Measurements from ENCODE around the gene C1QTNF6.

C1QTNF6 gene

GRCh38 chr22:37222440-37222971 is 34.5 kb upstream of the C1QTNF6 start:
- DNase-seq: no peak

DNA sequence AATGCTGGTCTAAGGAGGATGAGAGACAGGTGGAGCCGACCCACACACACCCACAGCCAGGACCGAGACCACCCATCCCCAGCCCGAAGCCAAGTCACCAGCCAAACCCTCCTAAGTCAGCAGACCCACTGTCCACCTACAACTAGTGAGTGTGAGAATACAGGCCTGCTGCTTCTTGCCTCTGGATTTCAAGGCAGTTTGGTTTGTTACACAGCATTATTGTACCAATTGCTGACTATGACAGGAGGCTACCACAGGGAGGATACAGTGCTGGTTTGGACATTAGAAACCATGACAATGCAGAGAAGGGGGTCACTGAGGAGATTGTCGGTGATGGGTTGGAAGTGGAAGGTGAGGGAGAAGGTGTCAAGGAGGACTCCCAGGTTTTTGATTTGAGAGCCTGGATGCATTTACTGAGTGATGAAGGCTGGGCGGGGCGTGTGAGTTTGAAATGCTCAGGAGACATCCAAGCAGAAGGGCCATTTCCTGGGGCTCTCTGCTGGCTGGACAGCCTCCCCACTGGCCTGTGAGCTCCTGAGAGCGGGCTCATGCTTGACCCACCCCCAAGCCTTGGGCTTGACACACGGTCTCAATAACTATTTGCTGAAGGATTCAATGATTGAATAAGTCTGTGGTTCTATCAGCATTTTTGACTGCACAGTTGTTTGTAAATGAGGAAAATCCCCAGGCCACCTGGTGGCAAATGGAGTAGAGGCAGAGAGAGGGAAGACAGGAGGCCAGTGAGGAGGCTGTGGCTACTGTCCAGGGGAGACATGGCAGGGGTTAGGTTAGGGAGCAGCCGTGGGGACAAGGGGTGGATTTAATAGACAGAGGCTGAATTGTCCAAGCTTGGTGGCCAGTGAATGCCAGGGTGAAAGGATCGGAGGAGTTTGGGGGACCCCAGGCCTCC is 33.6 kb upstream of the C1QTNF6 start:
- no peak for DNase-seq

DNA sequence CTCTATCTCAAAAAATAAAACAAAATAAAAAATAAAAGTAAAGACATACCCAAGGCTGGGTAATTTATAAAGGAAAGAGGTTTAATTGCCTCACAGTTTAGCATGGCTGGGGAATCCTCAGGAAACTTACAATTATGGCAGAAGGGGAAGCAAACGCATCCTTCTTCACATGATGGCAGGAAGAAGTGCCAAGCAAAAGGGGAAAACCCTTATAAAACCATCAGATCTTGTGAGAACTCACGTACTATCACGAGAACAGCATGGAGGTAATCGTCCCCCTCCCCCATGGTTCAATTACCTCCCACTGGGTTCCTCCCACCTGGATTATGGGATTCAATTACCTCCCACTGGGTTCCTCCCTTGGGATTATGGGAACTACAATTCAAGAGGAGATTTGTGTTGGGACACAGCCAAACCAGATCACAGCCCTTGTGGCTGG is 32.5 kb upstream of the C1QTNF6 start:
- DNase-seq: no peak

DNA sequence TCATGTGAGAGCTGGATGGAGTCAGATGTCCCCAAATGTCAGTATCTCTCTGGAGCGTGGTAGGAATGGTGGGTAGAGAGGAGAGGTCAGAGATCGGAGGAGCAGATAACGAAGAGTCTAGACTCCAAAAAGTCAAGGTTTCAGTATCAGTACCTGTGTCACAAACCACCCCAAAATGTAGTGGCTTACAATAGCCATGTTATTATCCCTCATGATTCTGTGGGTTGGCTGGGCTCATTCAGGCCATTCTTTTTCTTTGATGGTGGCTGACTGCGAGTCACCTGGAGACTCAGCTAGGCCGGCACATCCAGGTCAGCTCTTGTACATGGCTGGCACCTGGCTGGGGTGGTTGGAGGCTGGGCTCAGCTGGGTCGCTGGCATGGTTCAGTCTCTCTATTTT is 31.5 kb upstream of the C1QTNF6 start:
- DNase-seq: no peak

- no peak for DNase-seq
Measured at GRCh38 chr22:37218771-37219411, 30.8 kb upstream of the C1QTNF6 start.

DNA sequence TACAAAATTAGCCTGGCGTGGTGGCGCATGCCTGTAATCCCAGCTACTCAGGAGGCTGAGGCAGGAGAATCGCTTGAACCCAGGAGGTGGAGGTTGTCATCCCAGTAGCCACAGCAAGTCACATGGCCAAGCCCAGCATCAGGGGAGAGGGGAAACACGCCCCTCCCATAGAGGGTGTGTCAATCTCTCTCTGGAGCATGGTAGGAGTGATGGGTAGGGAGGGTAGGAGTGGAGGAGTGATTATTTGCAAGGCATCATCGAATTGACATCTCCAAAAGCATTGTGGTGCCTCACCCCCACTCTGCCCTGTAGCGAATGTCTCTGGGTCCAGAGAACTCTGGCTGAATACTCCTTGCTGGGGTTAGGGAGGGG is 30.3 kb upstream of the C1QTNF6 start:
- no peak for DNase-seq

GRCh38 chr22:37215890-37216289 is 27.8 kb upstream of the C1QTNF6 start:
- DNase-seq: no peak

DNA sequence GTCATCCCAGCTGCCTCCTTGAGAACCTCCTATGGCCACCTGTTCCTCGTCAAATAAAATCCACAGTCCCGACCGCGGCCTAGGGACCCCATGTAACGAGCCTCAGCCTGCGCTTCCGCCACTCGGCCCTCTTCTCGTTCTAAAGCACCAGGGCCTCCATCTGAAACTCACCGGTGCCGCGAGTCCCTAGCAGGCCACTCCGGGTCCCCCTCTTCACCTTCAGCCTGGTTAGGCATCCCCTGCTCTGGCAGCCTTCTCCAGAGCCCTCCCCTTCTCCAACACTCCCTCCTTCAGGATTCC is 26.6 kb upstream of the C1QTNF6 start:
- DNase-seq: no peak

DNA sequence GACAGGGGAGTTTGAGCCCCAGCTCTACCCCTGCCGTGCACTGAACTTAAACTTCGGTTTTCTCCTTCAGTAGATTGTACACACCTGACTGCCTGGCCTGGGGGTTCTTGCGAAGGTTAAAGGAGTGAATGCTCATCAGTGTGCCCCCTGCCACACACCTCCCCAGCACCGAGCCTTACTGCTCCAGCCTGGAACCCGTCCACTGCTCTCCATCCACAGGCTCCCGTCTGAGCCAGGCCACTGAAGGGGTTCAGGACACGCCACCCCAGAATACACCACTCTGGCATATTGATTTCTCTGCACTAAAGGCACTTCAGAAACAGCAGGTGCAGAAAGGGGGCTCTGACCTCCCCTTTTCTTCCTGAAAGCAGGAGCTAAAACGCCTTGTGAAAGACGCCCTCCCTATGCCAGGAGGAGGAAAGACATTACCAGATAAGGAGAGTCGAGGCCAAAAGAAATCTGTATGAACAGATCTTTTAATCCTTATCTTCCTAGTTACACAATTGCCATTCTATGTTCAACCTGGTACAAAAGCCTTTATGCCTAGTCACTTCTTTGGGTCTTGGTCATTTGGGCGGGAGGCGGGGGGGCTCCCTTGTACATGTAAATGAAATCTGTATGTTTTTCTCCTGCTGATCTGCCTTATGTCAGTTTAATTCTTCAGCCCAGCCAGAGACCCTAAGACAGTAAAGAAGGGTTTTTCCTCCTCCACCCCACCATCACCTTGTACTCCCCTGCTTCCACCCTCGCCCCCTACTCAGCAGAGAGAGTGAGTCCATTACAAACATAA is 26.1 kb upstream of the C1QTNF6 start:
- no peak for DNase-seq

GRCh38 chr22:37213218-37213855 is 25.3 kb upstream of the C1QTNF6 start:
- DNase-seq: no peak

DNA sequence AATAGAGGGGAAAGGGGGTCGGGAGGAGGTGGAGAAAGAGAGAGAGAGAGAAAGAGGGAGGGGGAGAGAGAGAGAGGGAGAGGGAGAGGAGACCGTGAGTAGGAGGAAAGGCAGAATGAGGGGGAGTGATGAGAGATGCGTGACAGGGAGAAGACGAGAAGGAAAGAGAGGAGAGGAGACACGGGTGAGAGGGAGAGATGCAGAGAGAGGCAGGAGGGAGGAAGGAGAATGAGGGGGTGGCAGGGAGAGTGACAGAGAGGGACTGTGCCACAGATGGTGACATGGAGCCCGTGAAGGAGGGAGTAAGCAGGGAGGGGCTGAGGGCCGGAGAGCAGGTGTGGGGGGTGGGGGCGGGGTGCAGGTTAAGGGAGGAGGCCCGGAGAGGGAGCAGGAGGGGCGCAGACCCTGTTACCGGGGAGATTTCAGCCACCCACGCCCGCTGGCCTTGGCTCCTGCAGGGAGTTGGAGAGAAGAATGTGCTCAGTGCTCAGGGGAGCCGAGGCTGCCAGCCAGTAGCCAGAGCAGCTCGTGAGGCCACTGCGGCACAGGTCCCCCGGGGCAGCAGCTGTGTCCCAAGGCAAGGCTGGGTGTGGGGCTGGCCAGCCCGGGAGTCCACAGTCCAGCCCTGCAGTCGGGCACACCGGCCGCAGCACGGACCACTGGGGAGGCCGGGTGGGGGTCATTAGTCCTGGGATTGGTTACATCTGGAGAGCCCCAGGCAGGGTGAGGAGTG is 24.3 kb upstream of the C1QTNF6 start, which contains the start of gene SSTR3:
SSTR3 (minus strand) TSS at position 304 of the 733 bp plus-strand sequence. CDS start 4,674 bp downstream, outside the sequence.
- no peak for DNase-seq

DNA sequence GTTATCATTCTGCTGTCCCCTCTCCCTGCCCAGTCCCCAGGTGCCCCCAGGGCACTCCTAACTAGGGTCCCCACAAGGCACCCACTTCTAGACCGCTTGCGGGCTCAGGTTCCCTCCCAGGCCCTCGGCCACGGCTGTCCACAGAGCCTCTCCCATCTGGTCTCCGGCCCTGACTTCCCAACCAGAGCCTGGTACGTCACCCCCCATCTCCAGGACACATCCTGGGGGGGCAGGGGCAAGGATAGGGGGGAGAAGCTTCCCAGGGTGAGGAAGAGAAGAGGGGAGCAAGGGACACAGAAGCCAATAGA is 23.8 kb upstream of the C1QTNF6 start:
- no peak for DNase-seq

GRCh38 chr22:37211075-37211865 is 23.2 kb upstream of the C1QTNF6 start:
- no peak for DNase-seq

DNA sequence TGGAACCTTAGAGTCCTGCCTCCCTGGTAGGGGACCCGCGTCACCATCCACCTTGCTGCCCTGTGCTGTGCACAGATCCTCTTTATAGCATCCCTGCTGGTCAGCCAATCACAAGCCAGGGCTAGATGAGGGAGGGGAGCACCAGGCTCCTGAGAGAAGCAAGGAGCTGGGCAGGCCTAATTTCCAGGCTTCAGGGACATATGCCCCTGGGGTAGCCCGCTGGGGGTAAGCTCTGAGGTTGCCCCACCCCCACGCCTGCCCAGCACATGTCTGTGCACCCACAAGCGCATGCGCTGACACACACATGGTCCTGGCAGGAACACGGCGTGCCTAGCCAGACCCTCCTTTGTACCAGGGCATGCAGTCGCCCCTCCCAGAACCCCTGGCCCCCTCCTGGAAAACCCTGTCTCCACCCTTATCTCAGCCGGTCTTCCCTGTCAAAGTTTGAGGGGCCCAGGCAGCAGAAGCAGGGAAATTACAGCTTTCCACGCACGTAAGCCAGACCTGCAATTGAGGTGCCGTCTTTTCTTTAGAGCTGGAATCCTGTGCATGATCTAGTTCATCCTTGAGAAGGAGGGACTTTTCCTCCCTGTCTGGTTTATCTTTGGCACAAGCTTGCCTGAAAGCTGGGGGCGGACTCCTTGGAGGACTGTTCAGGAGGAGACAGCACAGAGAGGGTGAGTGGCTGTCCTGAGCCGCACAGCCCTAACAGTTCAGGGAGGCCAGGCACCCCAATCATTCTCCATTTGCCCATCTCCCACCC is 22.2 kb upstream of the C1QTNF6 start:
- peak; percentile 26 for DNase-seq

DNA sequence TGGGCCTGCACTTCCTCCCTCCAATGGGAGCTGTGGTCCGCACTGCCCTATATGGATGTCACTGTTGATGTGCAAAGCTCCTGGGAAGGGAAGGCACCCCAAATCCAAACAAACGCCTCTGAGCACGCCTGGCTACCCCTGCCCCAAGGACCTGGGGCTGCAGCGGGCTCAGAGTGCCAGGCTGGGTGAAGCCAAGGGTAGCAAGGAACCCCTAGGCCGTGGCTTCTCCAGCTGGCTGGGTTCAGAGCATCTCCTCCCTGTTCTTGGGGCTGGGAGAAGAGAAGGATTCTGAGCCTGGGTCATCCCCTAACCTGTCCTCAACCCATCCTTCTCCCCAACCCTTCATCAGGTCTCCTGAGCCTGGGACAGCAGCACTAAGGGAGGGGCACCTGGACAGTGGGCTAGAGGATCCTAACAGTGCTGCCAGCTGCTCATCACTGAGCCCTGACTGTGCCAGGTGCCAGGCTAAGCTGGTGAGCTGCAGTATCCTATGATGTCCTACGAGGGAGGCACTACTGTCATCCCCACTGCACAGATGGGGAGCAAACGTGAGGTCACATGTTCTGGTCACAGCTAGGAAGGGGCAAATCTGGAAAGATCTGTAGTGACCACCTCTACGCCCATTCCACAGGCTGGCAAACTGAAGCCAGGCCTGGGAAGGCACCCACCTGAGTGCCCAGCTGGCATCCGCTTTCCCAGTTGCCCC is 21.2 kb upstream of the C1QTNF6 start:
- peak; percentile 21 for DNase-seq

GRCh38 chr22:37208401-37209139 is 20.5 kb upstream of the C1QTNF6 start:
- DNase-seq: peak; percentile 39

GRCh38 chr22:37207981-37208380 is 19.9 kb upstream of the C1QTNF6 start:
- DNase-seq: no peak

DNA sequence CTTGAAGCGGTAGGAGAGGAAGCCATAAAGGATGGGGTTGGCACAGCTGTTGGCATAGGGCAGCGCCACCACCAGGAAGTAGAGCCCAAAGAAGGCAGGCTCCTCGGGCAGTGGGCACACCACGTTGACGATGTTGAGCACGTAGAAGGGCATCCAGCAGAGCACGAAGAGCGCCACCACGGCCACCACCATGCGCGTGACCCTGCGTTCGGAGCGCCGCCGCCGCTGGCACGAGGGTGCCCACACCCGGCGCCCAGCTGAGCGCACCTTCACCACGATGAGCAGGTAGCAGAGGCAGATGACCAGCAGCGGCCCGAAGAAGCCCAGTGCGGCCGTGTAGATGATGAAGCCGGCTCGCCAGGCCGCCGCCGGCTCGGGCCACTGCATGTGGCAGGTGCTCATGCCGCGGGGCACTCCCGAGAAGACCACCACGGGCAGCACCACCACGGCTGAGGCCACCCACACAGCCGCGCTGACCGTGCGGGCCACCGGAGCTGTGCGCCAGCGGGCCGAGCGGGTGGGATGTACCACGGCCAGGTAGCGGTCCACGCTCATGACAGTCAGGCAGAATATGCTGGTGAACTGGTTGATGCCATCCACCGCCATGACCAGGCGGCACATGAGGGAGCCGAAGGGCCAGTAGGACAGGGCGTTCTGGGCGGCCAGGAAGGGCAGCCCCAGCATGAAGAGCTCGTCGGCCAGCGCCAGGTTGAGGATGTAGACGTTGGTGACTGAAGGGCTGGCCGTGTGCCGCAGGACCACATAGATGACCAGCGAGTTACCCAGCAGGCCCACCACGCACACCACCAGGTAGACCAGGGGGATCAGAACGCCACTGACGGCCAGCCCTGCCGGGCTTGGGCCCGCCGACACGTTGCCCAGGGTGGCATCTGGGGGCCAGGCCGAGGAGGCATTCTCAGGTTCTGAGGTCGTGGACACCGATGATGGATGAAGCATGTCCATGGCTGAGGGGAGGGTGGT is 19.1 kb upstream of the C1QTNF6 start:
- DNase-seq: no peak
